B cell (primary cell): ENCODE results near the gene SERPINI1. TPM values are rescaled to one million over a fixed set of nuclear protein-coding genes. Genes with fewer than 3 reads are reported as not detected.
A peak's percentile ranks its signal among the peaks of the same experiment; 100 is the strongest.

ENCODE experiments used
- ATAC-seq: fragments of 200-7000 bp; cut with Tn5 transposase; one replicate; pipeline ENCODE4 v1.10.0; 2021; ENCODE audit warnings: low read depth, mild to moderate bottlenecking, moderate number of reproducible peaks, moderate library complexity
- CTCF ChIA-PET: fragments of 350-600 bp; sonication (Branson Sonifier 250); formaldehyde crosslinking; loops from one replicate; lab custom pipeline; 2021; ENCODE audit warnings: antibody characterized with exemption, inconsistent platforms; lab: Charles Lee
- POLR2A ChIA-PET: fragments of 350-600 bp; sonication (Branson Sonifier 250); formaldehyde crosslinking; loops from one replicate; lab custom pipeline; 2021; ENCODE audit warnings: antibody characterized with exemption; lab: Charles Lee
- DNase-seq: peaks from one replicate; pipeline ENCODE4 v3.0.0; 2013
- H2AFZ ChIP-seq: 2 replicates; pipeline ENCODE4 v1.6.1; 2012; ENCODE audit warnings: mild to moderate bottlenecking, low read depth, low read length; ENCODE audit not compliant: insufficient read depth, poor library complexity, severe bottlenecking
- H3K27ac ChIP-seq, 2 donors: 1 replicate in 1 of 2; 2 replicates in 1 of 2; pipeline ENCODE4 v1.5.1; 2012 to 2013; ENCODE audit warnings: low read length in 2 of 2, mild to moderate bottlenecking in 2 of 2, moderate library complexity in 1 of 2
- H3K27me3 ChIP-seq, 4 experiments: fragments of 200-600 bp in 1 of 4; sonication (generic) in 1 of 4; replicated peaks in 1 of 4; 1 replicate in 2 of 4; 2 replicates in 2 of 4; pipeline versions ENCODE4 v1.6.1 to v1.7.0; 2013 to 2016; ENCODE audit warnings: low read length in 3 of 4, mild to moderate bottlenecking in 2 of 4, mixed read lengths in 1 of 4, moderate library complexity in 1 of 4; ENCODE audit not compliant: insufficient read depth in 4 of 4, control insufficient read depth in 3 of 4; ENCODE audit errors: control extremely low read depth in 1 of 4
- H3K36me3 ChIP-seq, 2 experiments: replicated peaks in 1 of 2; 1 replicate in 1 of 2; 2 replicates in 1 of 2; pipeline versions ENCODE4 v1.6.1 to v1.7.1; 2013; ENCODE audit warnings: low read length in 1 of 2; ENCODE audit not compliant: insufficient read depth in 2 of 2, control insufficient read depth in 1 of 2; ENCODE audit errors: control extremely low read depth in 1 of 2, extremely low read depth in 1 of 2
- H3K4me1 ChIP-seq, 2 donors: fragments of 200-600 bp in 1 of 2; sonication (generic) in 1 of 2; 1 replicate in 1 of 2; 2 replicates in 1 of 2; pipeline versions ENCODE4 v1.5.1 to v1.6.1; 2013 to 2017; ENCODE audit warnings: low read length in 2 of 2; ENCODE audit not compliant: control insufficient read depth in 2 of 2, insufficient read depth in 2 of 2
- H3K4me2 ChIP-seq: replicated peaks from 2 replicates; pipeline ENCODE3; 2012; ENCODE audit warnings: mild to moderate bottlenecking, low read depth, low read length; ENCODE audit not compliant: poor library complexity, severe bottlenecking
- H3K4me3 ChIP-seq, 5 experiments: fragments of 200-600 bp in 1 of 5; sonication (generic) in 1 of 5; 1 replicate in 3 of 5; 2 replicates in 2 of 5; pipeline versions ENCODE4 v1.5.1 to v1.7.0; 2011 to 2016; ENCODE audit warnings: low read length in 4 of 5, mild to moderate bottlenecking in 4 of 5, low read depth in 2 of 5, control low read depth in 1 of 5, moderate library complexity in 1 of 5; ENCODE audit not compliant: insufficient read depth in 1 of 5; ENCODE audit errors: control extremely low read depth in 1 of 5, extremely low read depth in 1 of 5
- H3K79me2 ChIP-seq: fragments of 200-600 bp; sonication (generic); one replicate; pipeline ENCODE4 v1.6.0; 2016; ENCODE audit warnings: low read length; ENCODE audit not compliant: control insufficient read depth, insufficient read depth
- H3K9ac ChIP-seq: fragments of 200-600 bp; sonication (generic); 2 replicates; pipeline ENCODE4 v1.6.1; 2017; ENCODE audit warnings: mild to moderate bottlenecking, low read length, moderate library complexity
- H3K9me3 ChIP-seq, 3 donors: one replicate each; pipeline versions ENCODE4 v1.6.1 to v1.7.1; 2013; ENCODE audit warnings: low read length in 2 of 3; ENCODE audit not compliant: control insufficient read depth in 2 of 3, insufficient read depth in 1 of 3; ENCODE audit errors: control extremely low read depth in 1 of 3
- H4K20me1 ChIP-seq: 2 replicates; pipeline ENCODE4 v1.6.0; 2012; ENCODE audit warnings: mild to moderate bottlenecking, low read length; ENCODE audit not compliant: insufficient read depth, control insufficient read depth, poor library complexity, severe bottlenecking
- H3K27ac Mint-ChIP-seq: one replicate; pipeline ENCODE4 v1.8.0; 2021; ENCODE audit warnings: mixed read lengths
- H3K27me3 Mint-ChIP-seq: one replicate; pipeline ENCODE4 v1.8.0; 2021; ENCODE audit warnings: mixed read lengths
- H3K4me1 Mint-ChIP-seq: one replicate; pipeline ENCODE4 v1.8.0; 2021; ENCODE audit warnings: mixed read lengths
- H3K4me3 Mint-ChIP-seq: one replicate; pipeline ENCODE4 v1.8.0; 2021; ENCODE audit warnings: mixed read lengths
- H3K9me3 Mint-ChIP-seq: one replicate; pipeline ENCODE4 v1.8.0; 2022; ENCODE audit warnings: mixed read lengths; ENCODE audit not compliant: insufficient read depth
- EZH2 ChIP-seq: IDR thresholded peaks from 2 replicates; pipeline ENCODE4 v1.6.1; 2012; ENCODE audit warnings: borderline replicate concordance, low read depth, mild to moderate bottlenecking, moderate library complexity, low read length; ENCODE audit not compliant: insufficient read depth, poor library complexity, severe bottlenecking
- WGBS: methylation state at CpG from one replicate; pipeline ENCODE4 v1.1.5; 2013; ENCODE audit warnings: missing lambda C conversion rate; ENCODE audit not compliant: insufficient coverage; 5-methylcytosine and 5-hydroxymethylcytosine counted together
- intact Hi-C: fragments of 100-400 bp; cut with micrococcal nuclease; formaldehyde crosslinking; loops from one replicate; pipeline ENCODE4 v1.10.0; 2022
- polyA plus RNA-seq: library from polyadenylated mRNA; depleted of rRNA; stranded (reverse); fragments of >200 nt; gene quantifications from 2 replicates; pipeline ENCODE4 v1.2.3, GENCODE V29; 2012
- total RNA-seq, 2 donors: library from RNA; stranded (reverse); fragments of 120-200 nt in 1 of 2; gene quantifications; 1 replicate in 1 of 2; 2 replicates in 1 of 2; pipeline versions ENCODE4 v1.2.3 to v1.2.4, GENCODE V29; 2013 to 2022
- TF ChIP-seq, protein P1 (sequence below): fragments of 200-600 bp; IDR thresholded peaks from one replicate; pipeline ENCODE4 v1.8.0; 2022; ENCODE audit warnings: antibody characterized with exemption, mild to moderate bottlenecking

SERPINI1 gene
- total and polyA plus RNA-seq, 2 donors (not counting 1 experiment from before 2014, with no cell fraction given) = 6.8 to 7.0 TPM

GRCh38 chr3:167740961-167741587 is 5.6 kb downstream of the SERPINI1 start:
- no peaks in the 10 kb centered on the region for H3K36me3 ChIP-seq
- H3K4me3 Mint-ChIP-seq = no peak overlapping the region
- no peak overlapping the region for H3K4me2 ChIP-seq
- ATAC-seq (peak; percentile 90), DNase-seq (peak; percentile 60)
- no peak overlapping the region for H3K4me3 ChIP-seq
- no peak overlapping the region for H3K9ac ChIP-seq
- ChIA-PET POLR2A (no interaction called here), CTCF (interaction anchor here (0.7 to 3.1 kb wide), 23 partner anchors 9 to 1886 kb away, joined by 3 to 25 read pairs (median 4); partner anchors contain the start of gene ZBBX)
- TF ChIP-seq, protein P1, sequence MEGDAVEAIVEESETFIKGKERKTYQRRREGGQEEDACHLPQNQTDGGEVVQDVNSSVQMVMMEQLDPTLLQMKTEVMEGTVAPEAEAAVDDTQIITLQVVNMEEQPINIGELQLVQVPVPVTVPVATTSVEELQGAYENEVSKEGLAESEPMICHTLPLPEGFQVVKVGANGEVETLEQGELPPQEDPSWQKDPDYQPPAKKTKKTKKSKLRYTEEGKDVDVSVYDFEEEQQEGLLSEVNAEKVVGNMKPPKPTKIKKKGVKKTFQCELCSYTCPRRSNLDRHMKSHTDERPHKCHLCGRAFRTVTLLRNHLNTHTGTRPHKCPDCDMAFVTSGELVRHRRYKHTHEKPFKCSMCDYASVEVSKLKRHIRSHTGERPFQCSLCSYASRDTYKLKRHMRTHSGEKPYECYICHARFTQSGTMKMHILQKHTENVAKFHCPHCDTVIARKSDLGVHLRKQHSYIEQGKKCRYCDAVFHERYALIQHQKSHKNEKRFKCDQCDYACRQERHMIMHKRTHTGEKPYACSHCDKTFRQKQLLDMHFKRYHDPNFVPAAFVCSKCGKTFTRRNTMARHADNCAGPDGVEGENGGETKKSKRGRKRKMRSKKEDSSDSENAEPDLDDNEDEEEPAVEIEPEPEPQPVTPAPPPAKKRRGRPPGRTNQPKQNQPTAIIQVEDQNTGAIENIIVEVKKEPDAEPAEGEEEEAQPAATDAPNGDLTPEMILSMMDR = peak; percentile 62
- TF ChIP-seq EZH2 = no peak
- H3K79me2 ChIP-seq = peaks cover 61% of the 10 kb centered on the region
- peaks cover 4 to 13% of the 10 kb centered on the region in 2 donors for H3K4me1 ChIP-seq
- H4K20me1 ChIP-seq = no peaks in the 10 kb centered on the region
- H3K27me3 ChIP-seq = no peaks in the 10 kb centered on the region
- no CpG with 5 or more reads among the region's 2 CpGs for WGBS
- H3K9me3 Mint-ChIP-seq = no peaks in the 10 kb centered on the region
- intact Hi-C loops = no loop called here
- no peaks in the 10 kb centered on the region for H3K27me3 Mint-ChIP-seq
- no peak overlapping the region for H2AFZ ChIP-seq
- H3K4me1 Mint-ChIP-seq = peaks cover 20% of the 10 kb centered on the region
- no peak overlapping the region for H3K27ac Mint-ChIP-seq
- H3K9me3 ChIP-seq = no peaks in the 10 kb centered on the region
- no peak overlapping the region for H3K27ac ChIP-seq

- ChIA-PET CTCF (interaction anchor here (0.8 to 3.1 kb wide), 4 partner anchors 51 to 361 kb away, joined by 3 to 25 read pairs (median 11); partner anchors contain the start of gene ZBBX), POLR2A (no interaction called here)
- no peaks in the 10 kb centered on the region for H3K27me3 ChIP-seq
- ATAC-seq (no peak), DNase-seq (no peak)
- no peaks in the 10 kb centered on the region for H3K36me3 ChIP-seq
- H3K4me2 ChIP-seq = no peak overlapping the region
- peaks cover 7 to 12% of the 10 kb centered on the region in 2 donors for H3K4me1 ChIP-seq
- H3K9me3 Mint-ChIP-seq = no peaks in the 10 kb centered on the region
- no peak overlapping the region for H3K4me3 ChIP-seq
- H3K27ac Mint-ChIP-seq = no peak overlapping the region
- H4K20me1 ChIP-seq = no peaks in the 10 kb centered on the region
- intact Hi-C loops = no loop called here
- TF ChIP-seq, protein P1 = no peak
- TF ChIP-seq EZH2 = no peak
- WGBS = no CpG with 5 or more reads among the region's 2 CpGs
- peaks cover 0 to 3% (median 0%) of the 10 kb centered on the region in 3 donors for H3K9me3 ChIP-seq
- H3K27me3 Mint-ChIP-seq = no peaks in the 10 kb centered on the region
- H3K9ac ChIP-seq = no peak overlapping the region
- no peak overlapping the region for H3K27ac ChIP-seq
- H2AFZ ChIP-seq = no peak overlapping the region
- no peak overlapping the region for H3K4me3 Mint-ChIP-seq
- H3K79me2 ChIP-seq = peaks cover 52% of the 10 kb centered on the region
- H3K4me1 Mint-ChIP-seq = peaks cover 32% of the 10 kb centered on the region
Measured at GRCh38 chr3:167742338-167742737, 6.8 kb downstream of the SERPINI1 start.
